Measurements from ENCODE around the gene IRGC.

IRGC gene

DNA sequence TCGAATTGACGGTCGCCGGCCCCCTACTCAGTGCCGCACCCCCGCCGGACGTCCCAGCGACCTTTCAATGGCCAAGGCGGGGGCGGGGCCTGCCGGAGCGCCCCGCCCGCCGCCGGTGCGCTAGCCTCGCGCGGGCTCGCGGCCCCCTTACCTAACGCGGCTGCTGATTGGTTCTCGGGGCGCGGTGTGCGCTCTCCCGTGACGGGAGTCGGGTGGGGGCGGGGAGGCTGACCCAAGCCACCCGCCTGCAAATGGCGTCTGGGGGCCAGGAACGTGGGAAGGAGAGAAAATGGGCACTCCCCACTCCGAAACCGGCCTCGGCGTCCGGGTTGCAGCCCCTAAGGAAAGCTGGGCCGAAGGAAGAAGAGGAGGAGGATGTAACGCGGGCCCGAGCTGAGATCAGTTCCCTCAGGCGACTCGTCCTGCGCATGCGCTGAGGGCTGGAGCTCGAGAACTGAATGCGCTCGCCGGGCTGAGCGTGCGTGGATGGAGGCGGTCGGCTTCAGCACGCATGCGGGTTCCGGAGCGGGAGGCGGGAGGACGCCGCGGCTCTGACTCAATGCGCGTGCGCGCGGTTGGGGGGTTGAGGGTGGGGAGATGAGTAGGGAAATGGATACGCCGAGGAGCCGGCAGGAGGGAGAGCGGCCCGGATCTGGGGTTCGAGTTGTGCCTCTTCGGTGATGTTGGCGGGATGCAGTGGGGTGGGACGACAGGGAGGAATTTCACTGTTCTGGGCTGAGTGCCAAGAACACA, 38.8 kb downstream of the IRGC start, which contains the start of gene SMG9:
Gene SMG9 (minus strand): TSS at position 460 of the 753 bp plus-strand sequence. CDS start 4,221 bp downstream, outside the sequence.
- Histone ChIP-seq H3K9me2 (replicated peaks; ENCODE audit: insufficient read depth, low read length) (no peaks in the 10 kb centered on the region), H4K20me1 (ENCODE audit: insufficient read depth, low read length) (no peaks in the 10 kb centered on the region), H3K4me1 (ENCODE audit: low read length) (peaks cover 29% of the 10 kb centered on the region), H3F3A (ENCODE audit: insufficient read depth, low read length) (peaks cover 32% of the 10 kb centered on the region), H3K9ac (ENCODE audit: low read length) (peak within 1 kb of the TSS; percentile 98), H3K27ac (ENCODE audit: low read length) (peak within 1 kb of the TSS; percentile 95), H3K4me3 (ENCODE audit: low read length) (peak within 1 kb of the TSS; percentile 99), H3K27me3 (replicated peaks; ENCODE audit: insufficient read depth, low read length) (no peaks in the 10 kb centered on the region), H2AFZ (ENCODE audit: low read length) (peak within 1 kb of the TSS; percentile 82), H3K9me3 (replicated peaks; ENCODE audit: insufficient read depth, low read length) (no peaks in the 10 kb centered on the region), H3K4me2 (ENCODE audit: low read depth, low read length) (peak within 1 kb of the TSS; percentile 99), H3K36me3 (replicated peaks; ENCODE audit: insufficient read depth, low read length) (no peaks in the 10 kb centered on the region), H3K79me2 (ENCODE audit: low read length) (peaks cover 54% of the 10 kb centered on the region)
- TF ChIP-seq, protein P1, sequence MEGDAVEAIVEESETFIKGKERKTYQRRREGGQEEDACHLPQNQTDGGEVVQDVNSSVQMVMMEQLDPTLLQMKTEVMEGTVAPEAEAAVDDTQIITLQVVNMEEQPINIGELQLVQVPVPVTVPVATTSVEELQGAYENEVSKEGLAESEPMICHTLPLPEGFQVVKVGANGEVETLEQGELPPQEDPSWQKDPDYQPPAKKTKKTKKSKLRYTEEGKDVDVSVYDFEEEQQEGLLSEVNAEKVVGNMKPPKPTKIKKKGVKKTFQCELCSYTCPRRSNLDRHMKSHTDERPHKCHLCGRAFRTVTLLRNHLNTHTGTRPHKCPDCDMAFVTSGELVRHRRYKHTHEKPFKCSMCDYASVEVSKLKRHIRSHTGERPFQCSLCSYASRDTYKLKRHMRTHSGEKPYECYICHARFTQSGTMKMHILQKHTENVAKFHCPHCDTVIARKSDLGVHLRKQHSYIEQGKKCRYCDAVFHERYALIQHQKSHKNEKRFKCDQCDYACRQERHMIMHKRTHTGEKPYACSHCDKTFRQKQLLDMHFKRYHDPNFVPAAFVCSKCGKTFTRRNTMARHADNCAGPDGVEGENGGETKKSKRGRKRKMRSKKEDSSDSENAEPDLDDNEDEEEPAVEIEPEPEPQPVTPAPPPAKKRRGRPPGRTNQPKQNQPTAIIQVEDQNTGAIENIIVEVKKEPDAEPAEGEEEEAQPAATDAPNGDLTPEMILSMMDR (IDR thresholded peaks at IDR 0.05; ENCODE audit: low read length): no peak
- DNase-seq: peak; percentile 97

DNA sequence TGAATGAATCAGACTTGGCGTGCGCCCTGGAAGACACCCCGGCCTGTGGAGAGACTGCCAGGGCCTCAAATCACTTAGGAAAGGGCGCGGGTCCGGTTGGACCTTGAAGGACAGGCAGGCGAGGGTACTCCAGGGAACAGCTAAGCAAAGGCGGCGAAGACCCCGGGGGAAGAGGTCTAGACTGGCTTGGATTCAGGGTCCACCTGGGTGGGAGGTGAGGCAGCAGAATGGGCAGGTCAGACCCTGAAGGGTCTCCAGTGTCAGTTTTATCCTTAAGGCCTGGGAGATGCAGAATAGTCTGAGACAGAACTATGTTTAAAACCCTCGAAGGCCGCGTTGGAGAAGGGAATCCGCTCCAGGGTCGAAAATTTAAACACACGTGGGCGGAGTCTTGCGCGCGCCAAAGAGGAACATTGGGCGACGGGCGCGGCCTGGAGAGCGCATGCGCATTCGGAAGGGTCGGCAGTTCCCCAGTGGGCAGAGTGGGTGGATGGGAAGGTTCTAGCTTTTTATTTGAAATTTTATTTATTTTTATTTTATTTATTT, 39.5 kb downstream of the IRGC start:
- H3K4me1 ChIP-seq (ENCODE audit: low read length): peaks cover 29% of the 10 kb centered on the region
- TF ChIP-seq, protein P1 (IDR thresholded peaks at IDR 0.05; ENCODE audit: low read length): no peak
- TF ChIP-seq EZH2 (optimal IDR thresholded peaks at IDR 0.05; ENCODE audit: low read depth, low read length) (no peak), EZH2phosphoT487 (IDR thresholded peaks at IDR 0.05; ENCODE audit: low read length) (no peak)
- H3F3A ChIP-seq (ENCODE audit: insufficient read depth, low read length): peaks cover 32% of the 10 kb centered on the region
- peak overlapping the region; percentile 66 for H2AFZ ChIP-seq (ENCODE audit: low read length)
- peak; percentile 87 for DNase-seq
- no peaks in the 10 kb centered on the region for H3K9me2 ChIP-seq (replicated peaks; ENCODE audit: insufficient read depth, low read length)
- peaks cover 48% of the 10 kb centered on the region for H3K79me2 ChIP-seq (ENCODE audit: low read length)
- H3K9me3 ChIP-seq (replicated peaks; ENCODE audit: insufficient read depth, low read length): no peaks in the 10 kb centered on the region
- no peaks in the 10 kb centered on the region for H4K20me1 ChIP-seq (ENCODE audit: insufficient read depth, low read length)
- H3K36me3 ChIP-seq (replicated peaks; ENCODE audit: insufficient read depth, low read length): no peaks in the 10 kb centered on the region
- H3K27ac ChIP-seq (ENCODE audit: low read length): peak overlapping the region; percentile 95
- no peaks in the 10 kb centered on the region for H3K27me3 ChIP-seq (replicated peaks; ENCODE audit: insufficient read depth, low read length)
- peak overlapping the region; percentile 98 for H3K9ac ChIP-seq (ENCODE audit: low read length)
- H3K4me2 ChIP-seq (ENCODE audit: low read depth, low read length): peak overlapping the region; percentile 99
- H3K4me3 ChIP-seq (ENCODE audit: low read length): peak overlapping the region; percentile 99

DNA sequence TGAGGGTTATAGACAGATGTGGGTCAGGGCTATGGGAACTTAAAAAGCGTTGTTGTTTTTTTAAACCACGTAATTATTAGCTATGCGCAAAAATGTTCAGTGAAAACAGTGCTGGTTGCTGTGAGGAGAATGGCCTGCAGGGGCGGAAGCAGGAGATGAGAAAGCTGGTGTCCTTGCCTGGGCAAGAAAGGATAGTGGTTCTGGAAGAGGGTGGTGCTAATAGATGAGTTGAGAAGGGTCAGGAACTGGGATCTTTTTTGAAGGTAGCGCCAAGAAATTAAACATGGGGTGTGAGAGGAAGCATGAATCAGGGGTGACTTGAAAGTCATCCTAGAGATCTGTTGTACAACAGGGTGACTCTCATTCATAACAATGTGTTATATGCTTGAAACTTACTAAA, 43.6 kb downstream of the IRGC start:
- H2AFZ ChIP-seq (ENCODE audit: low read length): no peak overlapping the region
- no peaks in the 10 kb centered on the region for H3K36me3 ChIP-seq (replicated peaks; ENCODE audit: insufficient read depth, low read length)
- no peak overlapping the region for H3K9ac ChIP-seq (ENCODE audit: low read length)
- no peak overlapping the region for H3K27ac ChIP-seq (ENCODE audit: low read length)
- no peaks in the 10 kb centered on the region for H3K27me3 ChIP-seq (replicated peaks; ENCODE audit: insufficient read depth, low read length)
- TF ChIP-seq, protein P1 (IDR thresholded peaks at IDR 0.05; ENCODE audit: low read length): no peak
- no peak for DNase-seq
- H3K79me2 ChIP-seq (ENCODE audit: low read length): peaks cover 14% of the 10 kb centered on the region
- peaks cover 27% of the 10 kb centered on the region for H3K4me1 ChIP-seq (ENCODE audit: low read length)
- H3K4me2 ChIP-seq (ENCODE audit: low read depth, low read length): no peak overlapping the region
- H3F3A ChIP-seq (ENCODE audit: insufficient read depth, low read length): peaks cover 28% of the 10 kb centered on the region
- H3K9me3 ChIP-seq (replicated peaks; ENCODE audit: insufficient read depth, low read length): no peaks in the 10 kb centered on the region
- no peak overlapping the region for H3K4me3 ChIP-seq (ENCODE audit: low read length)
- no peaks in the 10 kb centered on the region for H4K20me1 ChIP-seq (ENCODE audit: insufficient read depth, low read length)
- H3K9me2 ChIP-seq (replicated peaks; ENCODE audit: insufficient read depth, low read length): no peaks in the 10 kb centered on the region

Measured in MM.1S (cell line).